SK-N-SH treated with all-trans-retinoic acid at 6 μM for 48 hours (cell line): ENCODE results near the gene RNF145.

ENCODE experiments used
- BACH2 ChIP-seq: fragments of 250-450 bp; sonication (Bioruptor Pico); IDR thresholded peaks from 2 replicates; pipeline ENCODE4 v1.9.0; 2021; ENCODE audit warnings: mild to moderate bottlenecking, borderline replicate concordance
- CSRNP3 ChIP-seq: fragments of 250-450 bp; sonication (Bioruptor Pico); IDR thresholded peaks from 2 replicates; pipeline ENCODE4 v1.5.1; 2021; ENCODE audit warnings: mild to moderate bottlenecking, moderate library complexity
- GLIS3 ChIP-seq: fragments of 250-450 bp; sonication (Bioruptor Pico); IDR thresholded peaks from 2 replicates; pipeline ENCODE4 v1.5.0; 2020; ENCODE audit warnings: mild to moderate bottlenecking, moderate library complexity
- OSR1 ChIP-seq: fragments of 250-450 bp; sonication (Bioruptor Pico); IDR thresholded peaks from 2 replicates; pipeline ENCODE4 v1.8.0; 2022; ENCODE audit warnings: moderate library complexity, mild to moderate bottlenecking, inconsistent platforms
- PATZ1 ChIP-seq: fragments of 250-450 bp; sonication (Bioruptor Pico); IDR thresholded peaks from 2 replicates; pipeline ENCODE4 v1.8.0; 2020; ENCODE audit warnings: mild to moderate bottlenecking, moderate library complexity, borderline replicate concordance
- PPARA ChIP-seq: fragments of 250-450 bp; sonication (Bioruptor Pico); IDR thresholded peaks from 2 replicates; pipeline ENCODE4 v1.5.0; 2020; ENCODE audit warnings: mild to moderate bottlenecking, borderline replicate concordance
- RARB ChIP-seq: fragments of 250-450 bp; sonication (Bioruptor Pico); IDR thresholded peaks from 2 replicates; pipeline ENCODE4 v1.8.0; 2021; ENCODE audit warnings: mild to moderate bottlenecking, moderate library complexity
- SNAI2 ChIP-seq: fragments of 250-450 bp; sonication (Bioruptor Pico); IDR thresholded peaks from 2 replicates; pipeline ENCODE4 v1.5.0; 2020; ENCODE audit warnings: mild to moderate bottlenecking, moderate library complexity
- TCF4 ChIP-seq: fragments of 250-450 bp; sonication (Bioruptor Pico); IDR thresholded peaks from 2 replicates; pipeline ENCODE4 v1.8.0; 2021; ENCODE audit warnings: mild to moderate bottlenecking, moderate library complexity, borderline replicate concordance
- ZFP3 ChIP-seq: fragments of 250-450 bp; sonication (Bioruptor Pico); IDR thresholded peaks from 2 replicates; pipeline ENCODE4 v1.5.0; 2020; ENCODE audit warnings: mild to moderate bottlenecking, moderate library complexity
- ZFP30 ChIP-seq: fragments of 450-650 bp; formaldehyde crosslinking; IDR thresholded peaks from 2 replicates; pipeline ENCODE4 v1.5.0; 2022; ENCODE audit warnings: mild to moderate bottlenecking, moderate library complexity
- ZNF565 ChIP-seq: fragments of 450-650 bp; formaldehyde crosslinking; conservative IDR thresholded peaks from 2 replicates; pipeline ENCODE4 v1.5.0; 2020; ENCODE audit warnings: low read depth, mild to moderate bottlenecking, moderate library complexity
- ZNF70 ChIP-seq: fragments of 450-650 bp; formaldehyde crosslinking; IDR thresholded peaks from 2 replicates; pipeline ENCODE4 v1.5.0; 2020; ENCODE audit warnings: mild to moderate bottlenecking, moderate library complexity
- ZNF8 ChIP-seq: fragments of 450-650 bp; formaldehyde crosslinking; IDR thresholded peaks from 2 replicates; pipeline ENCODE4 v1.5.0; 2020; ENCODE audit warnings: mild to moderate bottlenecking, moderate library complexity

GRCh38 chr5:159215886-159216285, 6.5 kb upstream of the RNF145 start:
- TF ChIP-seq ZNF8 (CRISPR knock-in tag) = no peak
- TF ChIP-seq ZFP30 (CRISPR knock-in tag) = no peak
- TF ChIP-seq CSRNP3 = no peak
- TF ChIP-seq PATZ1 (CRISPR knock-in tag) = no peak
- no peak for TF ChIP-seq BACH2 (CRISPR knock-in tag)
- no peak for TF ChIP-seq ZNF565 (CRISPR knock-in tag)
- TF ChIP-seq SNAI2 = no peak
- no peak for TF ChIP-seq RARB (CRISPR knock-in tag)
- TF ChIP-seq GLIS3 (CRISPR knock-in tag) = no peak
- no peak for TF ChIP-seq TCF4
- TF ChIP-seq ZFP3 (CRISPR knock-in tag) = no peak
- TF ChIP-seq PPARA (CRISPR knock-in tag) = no peak
- no peak for TF ChIP-seq OSR1 (CRISPR knock-in tag)
- no peak for TF ChIP-seq ZNF70
